GM19455 (cell line): Measurements from ENCODE around the gene USP9X.
"Not testable (repeated sequence)": the region's sequence is repeated elsewhere in the genome, so short reads cannot be mapped to it uniquely, and the experiment has no call there.

ENCODE experiments used
- ATAC-seq: cut with Tn5 transposase; IDR thresholded peaks from one replicate; pipeline ENCODE4 v1.9.1; 2021; ENCODE audit not compliant: unreplicated experiment

USP9X gene

GRCh38 chrX:41273638-41274037 lies 188.4 kb downstream of the USP9X start:
- no peak for ATAC-seq

GRCh38 chrX:41275661-41276609 lies 190.7 kb downstream of the USP9X start:
- no peak for ATAC-seq

- ATAC-seq: no peak
These were observed 191.6 kb downstream of the USP9X start for GRCh38 chrX:41276661-41277506.

DNA sequence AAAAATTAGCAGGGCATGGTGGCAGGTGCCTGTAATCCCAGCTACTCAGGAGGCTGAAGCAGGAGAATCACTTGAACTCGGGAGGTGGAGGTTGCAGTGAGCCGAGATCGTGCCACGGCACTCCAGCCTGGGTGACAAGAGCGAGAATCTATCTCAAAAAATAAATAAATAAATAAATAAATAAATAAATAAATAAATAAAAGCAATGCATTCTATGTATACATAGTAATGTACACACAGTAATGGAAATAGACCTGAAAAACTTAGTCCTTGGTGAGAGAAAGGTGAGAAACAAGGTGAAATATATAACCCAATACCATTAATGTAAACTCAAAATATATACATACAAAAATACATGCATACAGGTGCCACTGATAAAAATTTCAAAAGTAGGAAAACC lies 197.1 kb downstream of the USP9X start:
- not testable (repeated sequence) for ATAC-seq

DNA sequence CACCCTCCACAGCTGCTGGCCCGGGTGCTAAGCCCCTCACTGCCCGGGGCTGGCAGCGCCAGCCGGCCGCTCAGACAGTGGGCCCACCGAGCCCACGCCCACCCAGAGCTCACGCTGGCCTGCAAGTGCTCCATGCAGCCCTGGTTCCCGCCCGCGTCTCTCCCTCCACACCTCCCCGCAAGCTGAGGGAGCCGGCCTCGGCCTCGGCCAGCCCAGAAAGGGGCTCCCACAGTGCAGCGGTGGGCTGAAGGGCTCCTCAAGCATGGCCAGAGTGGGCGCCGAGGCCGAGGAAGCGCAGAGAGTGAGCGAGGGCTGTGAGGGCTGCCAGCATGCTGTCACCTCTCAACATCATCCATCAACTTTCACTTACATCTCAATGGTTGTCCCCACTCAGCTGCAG lies 200.7 kb downstream of the USP9X start:
- ATAC-seq: not testable (repeated sequence)
